Colonic mucosa (tissue), 4 donors: ENCODE data around the gene SLC22A7. TPM values are rescaled to one million over a fixed set of nuclear protein-coding genes. Genes with fewer than 3 reads are reported as not detected.

Source experiments
- DNase-seq: peaks from one replicate; pipeline ENCODE4 v3.0.0-alpha.2; 2020
- H3K27ac ChIP-seq: fragments of 200-600 bp; one replicate; pipeline ENCODE4 v1.8.0; 2021
- H3K27me3 ChIP-seq: fragments of 200-600 bp; one replicate; pipeline ENCODE4 v1.8.0; 2021
- H3K36me3 ChIP-seq: fragments of 200-600 bp; one replicate; pipeline ENCODE4 v1.8.0; 2021
- H3K4me1 ChIP-seq: fragments of 200-600 bp; one replicate; pipeline ENCODE4 v1.8.0; 2021; ENCODE audit warnings: mild to moderate bottlenecking
- H3K4me3 ChIP-seq: fragments of 200-600 bp; one replicate; pipeline ENCODE4 v1.8.0; 2021
- H3K9ac ChIP-seq, 2 donors: one replicate each; pipeline ENCODE4 v1.7.0; 2013; ENCODE audit warnings: control low read depth in 2 of 2, low read depth in 2 of 2, low read length in 2 of 2
- H3K9me3 ChIP-seq: fragments of 200-600 bp; one replicate; pipeline ENCODE4 v1.8.0; 2021
- CTCF ChIP-seq: fragments of 200-600 bp; IDR thresholded peaks from one replicate; pipeline ENCODE4 v1.8.0; 2022; ENCODE audit warnings: antibody characterized with exemption, mild to moderate bottlenecking
- intact Hi-C: fragments of 100-400 bp; cut with DNase I; formaldehyde crosslinking; loops from one replicate; pipeline ENCODE4 v1.14.1; 2022
- total RNA-seq, 2 donors: library from RNA; stranded (reverse); fragmentation: NEBNext Ultra II Directional in 1 of 2; extraction: Animal tissue kit (Norgen Biotek cat#: 25700) in 1 of 2; gene quantifications; one replicate each; pipeline ENCODE4 v1.2.1, GENCODE V29; 2021
- donor health status: healthy.
- donor health status: DM: no; HTN: no; CAD: no.
- donor health status: DM: no; HTN: no; CAD: no.

SLC22A7 gene
- total RNA-seq, 2 donors from 2014 or later: not detected

GRCh38 chr6:43258807-43259686, 39.0 kb upstream of the SLC22A7 start:
- intact Hi-C loops: no loop called here
- Histone ChIP-seq H3K4me3 (no peak overlapping the region), H3K27me3 (no peaks in the 10 kb centered on the region), H3K9me3 (no peaks in the 10 kb centered on the region), H3K9ac (no peak overlapping the region), H3K27ac (no peak overlapping the region), H3K36me3 (no peaks in the 10 kb centered on the region), H3K4me1 (no peaks in the 10 kb centered on the region)
- TF ChIP-seq CTCF: no peak
- DNase-seq: no peak

GRCh38 chr6:43260791-43261190, 37.3 kb upstream of the SLC22A7 start:
- no peak overlapping the region for H3K27ac ChIP-seq

GRCh38 chr6:43261198-43261597, 36.9 kb upstream of the SLC22A7 start:
- no peak for TF ChIP-seq CTCF
- no peak overlapping the region for H3K27ac ChIP-seq
- no peak overlapping the region for H3K9ac ChIP-seq
- no peaks in the 10 kb centered on the region for H3K36me3 ChIP-seq
- no peaks in the 10 kb centered on the region for H3K9me3 ChIP-seq
- no peak overlapping the region for H3K4me3 ChIP-seq
- no peak for DNase-seq
- intact Hi-C loops: loop anchor here (5.0 to 10.0 kb wide), 2 partner anchors 96 to 244 kb away; no protein-coding TSS in a partner anchor
- no peaks in the 10 kb centered on the region for H3K27me3 ChIP-seq
- H3K4me1 ChIP-seq: no peaks in the 10 kb centered on the region

More at GRCh38 chr6:43260791-43261190, 37.3 kb upstream of the SLC22A7 start:
- H3K9me3 ChIP-seq: no peaks in the 10 kb centered on the region
- H3K9ac ChIP-seq: no peak overlapping the region
- H3K4me1 ChIP-seq: no peaks in the 10 kb centered on the region
- H3K27me3 ChIP-seq: no peaks in the 10 kb centered on the region
- DNase-seq: no peak
- intact Hi-C loops: loop anchor here (5.0 to 10.0 kb wide), 2 partner anchors 97 to 244 kb away; no protein-coding TSS in a partner anchor
- TF ChIP-seq CTCF: no peak
- H3K36me3 ChIP-seq: no peaks in the 10 kb centered on the region
- H3K4me3 ChIP-seq: no peak overlapping the region

- TF ChIP-seq CTCF: no peak
These were observed 35.9 kb upstream of the SLC22A7 start for GRCh38 chr6:43262000-43262779.

GRCh38 chr6:43262780-43263313, 35.2 kb upstream of the SLC22A7 start:
- no peaks in the 10 kb centered on the region for H3K27me3 ChIP-seq
- intact Hi-C loops: loop anchor here (2.0 to 10.0 kb wide), 3 partner anchors 72 to 242 kb away; no protein-coding TSS in a partner anchor
- H3K27ac ChIP-seq: no peak overlapping the region
- no peak for TF ChIP-seq CTCF
- no peaks in the 10 kb centered on the region for H3K36me3 ChIP-seq
- H3K4me1 ChIP-seq: peaks cover 4% of the 10 kb centered on the region
- no peaks in the 10 kb centered on the region for H3K9me3 ChIP-seq
- no peak for DNase-seq
- no peak overlapping the region for H3K9ac ChIP-seq
- H3K4me3 ChIP-seq: no peak overlapping the region

More at GRCh38 chr6:43262000-43262779, 35.9 kb upstream of the SLC22A7 start:
- intact Hi-C loops: loop anchor here (2.0 to 10.0 kb wide), 3 partner anchors 73 to 243 kb away; no protein-coding TSS in a partner anchor
- no peaks in the 10 kb centered on the region for H3K36me3 ChIP-seq
- H3K9ac ChIP-seq: no peak overlapping the region
- no peak for DNase-seq
- H3K4me3 ChIP-seq: no peak overlapping the region
- no peaks in the 10 kb centered on the region for H3K4me1 ChIP-seq
- no peaks in the 10 kb centered on the region for H3K9me3 ChIP-seq
- no peak overlapping the region for H3K27ac ChIP-seq
- no peaks in the 10 kb centered on the region for H3K27me3 ChIP-seq
